KMS-11 (cell line): ENCODE measurements around the gene KRTAP9-8.

Experiments used
- H2AFZ ChIP-seq: fragments of 200-600 bp; sonication (generic); 2 replicates; pipeline ENCODE4 v1.6.1; 2016; ENCODE audit warnings: antibody characterized with exemption, mixed run types, low read depth
- H3K27ac ChIP-seq: fragments of 200-600 bp; sonication (generic); 2 replicates; pipeline ENCODE4 v1.6.1; 2016; ENCODE audit warnings: mild to moderate bottlenecking, mixed run types
- H3K27me3 ChIP-seq: fragments of 200-600 bp; sonication (generic); 2 replicates; pipeline ENCODE4 v1.6.1; 2017; ENCODE audit warnings: mild to moderate bottlenecking, low read depth, mixed run types, moderate library complexity; ENCODE audit not compliant: insufficient read depth
- H3K36me3 ChIP-seq: fragments of 200-600 bp; sonication (generic); 2 replicates; pipeline ENCODE4 v1.6.1; 2017; ENCODE audit warnings: mild to moderate bottlenecking, mixed run types; ENCODE audit not compliant: insufficient read depth
- H3K4me1 ChIP-seq: fragments of 200-600 bp; sonication (generic); 2 replicates; pipeline ENCODE4 v1.6.1; 2016; ENCODE audit warnings: mild to moderate bottlenecking, low read depth, mixed run types; ENCODE audit not compliant: poor library complexity, severe bottlenecking
- H3K4me2 ChIP-seq: fragments of 200-600 bp; sonication (generic); 2 replicates; pipeline ENCODE4 v1.7.0; 2016; ENCODE audit warnings: mild to moderate bottlenecking, mixed run types
- H3K4me3 ChIP-seq: fragments of 200-600 bp; sonication (generic); IDR thresholded peaks from 2 replicates; pipeline ENCODE4 v1.6.1; 2017; ENCODE audit warnings: low read depth, low read length, mixed read lengths; ENCODE audit not compliant: insufficient read depth
- H3K79me2 ChIP-seq: fragments of 200-600 bp; sonication (generic); 2 replicates; pipeline ENCODE4 v1.6.1; 2016; ENCODE audit warnings: low read depth, mixed run types; ENCODE audit not compliant: insufficient read depth
- H3K9ac ChIP-seq: fragments of 200-600 bp; sonication (generic); 2 replicates; pipeline ENCODE4 v1.6.1; 2016; ENCODE audit warnings: mild to moderate bottlenecking, mixed run types
- H4K20me1 ChIP-seq: fragments of 200-600 bp; sonication (generic); 2 replicates; pipeline ENCODE4 v1.6.1; 2016; ENCODE audit warnings: mild to moderate bottlenecking, mixed run types; ENCODE audit not compliant: insufficient read depth
- CTCF ChIP-seq: fragments of 200-600 bp; sonication (generic); conservative IDR thresholded peaks from 2 replicates; pipeline ENCODE4 v1.6.1; 2017; ENCODE audit warnings: low read depth, mild to moderate bottlenecking, antibody characterized with exemption, low read length, moderate library complexity, mixed read lengths

The KRTAP9-8 gene

GRCh38 chr17:41287050-41287449, 49.3 kb downstream of the KRTAP9-8 start:
- no peak overlapping the region for H2AFZ ChIP-seq
- no peaks in the 10 kb centered on the region for H4K20me1 ChIP-seq
- H3K4me1 ChIP-seq = no peaks in the 10 kb centered on the region
- H3K9ac ChIP-seq = no peak overlapping the region
- no peaks in the 10 kb centered on the region for H3K36me3 ChIP-seq
- H3K79me2 ChIP-seq = no peaks in the 10 kb centered on the region
- no peak overlapping the region for H3K4me3 ChIP-seq
- no peaks in the 10 kb centered on the region for H3K27me3 ChIP-seq
- no peak overlapping the region for H3K27ac ChIP-seq
- no peak for TF ChIP-seq CTCF
- H3K4me2 ChIP-seq = no peak overlapping the region
